OCI-LY1 (cell line): ENCODE data around the gene DFFA.

Experiments
- H2AFZ ChIP-seq: fragments of 200-600 bp; sonication (generic), shearing (Covaris generic); 2 replicates; pipeline ENCODE4 v1.6.0; 2014; ENCODE audit warnings: antibody characterized with exemption, mild to moderate bottlenecking, low read length
- H3F3A ChIP-seq: fragments of 200-600 bp; sonication (generic), shearing (Covaris generic); 2 replicates; pipeline ENCODE4 v1.6.0; 2014; ENCODE audit warnings: mild to moderate bottlenecking, antibody characterized with exemption, low read length, moderate library complexity; ENCODE audit not compliant: insufficient read depth
- H3K27ac ChIP-seq: fragments of 200-600 bp; sonication (generic); 2 replicates; pipeline ENCODE4 v1.5.1; 2014; ENCODE audit warnings: low read length, mixed run types, mild to moderate bottlenecking, low read depth; ENCODE audit not compliant: poor library complexity, severe bottlenecking
- H3K27me3 ChIP-seq: fragments of 200-600 bp; sonication (generic); 2 replicates; pipeline ENCODE4 v1.6.0; 2014; ENCODE audit warnings: antibody characterized with exemption, mild to moderate bottlenecking, low read length, moderate library complexity; ENCODE audit not compliant: insufficient read depth
- H3K36me3 ChIP-seq: fragments of 200-600 bp; sonication (generic); 2 replicates; pipeline ENCODE4 v1.6.1; 2014; ENCODE audit warnings: mild to moderate bottlenecking, antibody characterized with exemption, low read length, moderate library complexity, mixed read lengths; ENCODE audit not compliant: insufficient read depth
- H3K4me1 ChIP-seq: fragments of 200-600 bp; sonication (generic); 2 replicates; pipeline ENCODE4 v1.5.1; 2014; ENCODE audit warnings: mild to moderate bottlenecking, low read length, moderate library complexity; ENCODE audit not compliant: insufficient read depth, severe bottlenecking
- H3K4me2 ChIP-seq: fragments of 200-600 bp; sonication (generic), shearing (Covaris generic); 2 replicates; pipeline ENCODE4 v1.6.1; 2014; ENCODE audit warnings: low read length
- H3K4me3 ChIP-seq: fragments of 200-600 bp; sonication (generic); 2 replicates; pipeline ENCODE4 v1.5.1; 2014; ENCODE audit warnings: low read length, low read depth, mild to moderate bottlenecking, mixed read lengths; ENCODE audit not compliant: poor library complexity, severe bottlenecking
- H3K79me2 ChIP-seq: fragments of 200-600 bp; shearing (Covaris generic); 2 replicates; pipeline ENCODE4 v1.6.1; 2016; ENCODE audit warnings: mixed run types, low read length, mixed read lengths; ENCODE audit not compliant: insufficient read depth
- H3K9ac ChIP-seq: fragments of 200-600 bp; sonication (generic), shearing (Covaris generic); 2 replicates; pipeline ENCODE4 v1.6.1; 2014; ENCODE audit warnings: mild to moderate bottlenecking, low read length, mixed read lengths
- H3K9me2 ChIP-seq: fragments of 200-600 bp; sonication (generic), shearing (Covaris generic); 2 replicates; pipeline ENCODE4 v1.6.1; 2014; ENCODE audit warnings: low read depth, mild to moderate bottlenecking, low read length, mixed read lengths
- H3K9me3 ChIP-seq: fragments of 200-600 bp; shearing (Covaris generic); 2 replicates; pipeline ENCODE4 v1.6.1; 2014; ENCODE audit warnings: low read length, mixed read lengths
- H4K20me1 ChIP-seq: fragments of 200-600 bp; sonication (generic), shearing (Covaris generic); 2 replicates; pipeline ENCODE4 v1.6.0; 2016; ENCODE audit warnings: mild to moderate bottlenecking, low read length; ENCODE audit not compliant: insufficient read depth
- CTCF ChIP-seq: fragments of 200-600 bp; sonication (generic), shearing (Covaris generic); IDR thresholded peaks from 2 replicates; pipeline ENCODE4 v1.5.1; 2017; ENCODE audit warnings: mild to moderate bottlenecking, antibody characterized with exemption, low read length, moderate library complexity, mixed read lengths
- EZH2 ChIP-seq: fragments of 200-600 bp; sonication (generic), shearing (Covaris generic); IDR thresholded peaks from 2 replicates; pipeline ENCODE4 v1.8.0; 2017; ENCODE audit warnings: borderline replicate concordance, mixed run types, mild to moderate bottlenecking, antibody characterized with exemption, low read length, moderate library complexity, mixed read lengths

The DFFA gene

DNA sequence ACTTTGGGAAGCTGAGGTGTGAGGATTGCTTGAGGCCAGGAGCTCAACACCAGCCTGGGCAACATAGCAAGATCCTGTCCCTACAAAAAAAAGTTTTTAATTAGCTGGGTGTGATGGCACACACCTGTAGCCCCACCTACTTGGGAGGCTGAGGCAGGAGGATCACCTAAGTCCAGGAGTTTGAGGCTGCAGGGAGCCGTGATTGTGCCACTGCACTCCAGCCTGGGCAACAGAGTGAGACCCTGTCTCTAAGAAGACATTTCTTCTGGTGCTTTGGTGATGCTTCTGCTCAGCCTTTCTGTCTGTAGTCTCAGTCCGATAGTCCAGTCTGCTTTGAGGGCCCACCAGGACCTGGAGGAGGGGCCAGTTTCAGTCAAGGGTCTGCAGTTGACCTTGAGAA is 65.1 kb downstream of the DFFA start:
- peaks cover 92% of the 10 kb centered on the region for H3K36me3 ChIP-seq
- no peak overlapping the region for H3K4me2 ChIP-seq
- no peak overlapping the region for H3K27ac ChIP-seq

More for the DNA sequence above, 65.1 kb downstream of the DFFA start:
- Histone ChIP-seq H3K9me3 (no peaks in the 10 kb centered on the region), H3F3A (no peaks in the 10 kb centered on the region), H3K79me2 (no peaks in the 10 kb centered on the region), H3K9me2 (no peaks in the 10 kb centered on the region), H3K9ac (no peak overlapping the region), H3K4me1 (no peaks in the 10 kb centered on the region), H2AFZ (no peak overlapping the region), H4K20me1 (no peaks in the 10 kb centered on the region), H3K4me3 (no peak overlapping the region), H3K27me3 (no peaks in the 10 kb centered on the region)
- TF ChIP-seq EZH2 (no peak), CTCF (no peak)
